GM18511 (cell line): ENCODE data around the gene GABARAPL2.
A peak's percentile ranks its signal among the peaks of the same experiment; 100 is the strongest.

Source experiments
- ATAC-seq: cut with Tn5 transposase; IDR thresholded peaks from one replicate; pipeline ENCODE4 v1.9.1; 2021; ENCODE audit warnings: mild to moderate bottlenecking, moderate library complexity; ENCODE audit not compliant: unreplicated experiment

GABARAPL2 gene

GRCh38 chr16:75552951-75553350 lies 13.2 kb upstream of the GABARAPL2 start:
- no peak for ATAC-seq

GRCh38 chr16:75555213-75555706 lies 10.9 kb upstream of the GABARAPL2 start:
- peak; percentile 30 for ATAC-seq

GRCh38 chr16:75555707-75556430 lies 10.3 kb upstream of the GABARAPL2 start, which contains the start of gene TMEM231:
TSS of gene TMEM231 (minus strand) at chr16:75556252. CDS start at chr16:75556209, 43 bp downstream.
- peak; percentile 98 for ATAC-seq

- ATAC-seq = no peak
These were observed 9.7 kb upstream of the GABARAPL2 start for GRCh38 chr16:75556431-75556950.

- no peak for ATAC-seq
These were observed 7.3 kb upstream of the GABARAPL2 start for GRCh38 chr16:75558846-75559401.

- ATAC-seq = no peak
These were observed 6.4 kb upstream of the GABARAPL2 start for GRCh38 chr16:75559564-75560372.

- ATAC-seq = peak; percentile 12
These were observed 539 bp upstream of the GABARAPL2 start for GRCh38 chr16:75565640-75566039.

GRCh38 chr16:75566758-75567255 lies 628 bp downstream of the GABARAPL2 start:
- peak; percentile 2 for ATAC-seq

- ATAC-seq = no peak
These were observed 1.7 kb downstream of the GABARAPL2 start for GRCh38 chr16:75567911-75568310.

GRCh38 chr16:75570396-75571065 lies 4.4 kb downstream of the GABARAPL2 start:
- ATAC-seq = no peak

- no peak for ATAC-seq
These were observed 6.8 kb downstream of the GABARAPL2 start for GRCh38 chr16:75572864-75573542.

GRCh38 chr16:75573955-75574354 lies 7.8 kb downstream of the GABARAPL2 start:
- ATAC-seq = no peak

GRCh38 chr16:75575958-75576357 lies 9.8 kb downstream of the GABARAPL2 start:
- no peak for ATAC-seq

- ATAC-seq = peak; percentile 68
These were observed 10.2 kb downstream of the GABARAPL2 start for GRCh38 chr16:75576384-75576811.

- no peak for ATAC-seq
These were observed 12.0 kb downstream of the GABARAPL2 start for GRCh38 chr16:75578212-75578611.

GRCh38 chr16:75578725-75579124 lies 12.5 kb downstream of the GABARAPL2 start:
- ATAC-seq = no peak

GRCh38 chr16:75579281-75579834 lies 13.2 kb downstream of the GABARAPL2 start:
- ATAC-seq = no peak

- peak; percentile 80 for ATAC-seq
These were observed 17.9 kb downstream of the GABARAPL2 start for GRCh38 chr16:75584108-75584507.

GRCh38 chr16:75588716-75589115 lies 22.5 kb downstream of the GABARAPL2 start:
- no peak for ATAC-seq

- ATAC-seq = no peak
These were observed 23.1 kb downstream of the GABARAPL2 start for GRCh38 chr16:75589306-75589705.
